HAP-1 (cell line): ENCODE data around the gene KLF14.
"Not testable (repeated sequence)": the region's sequence is repeated elsewhere in the genome, so short reads cannot be mapped to it uniquely, and the experiment has no call there.

ENCODE experiments used
- DNase-seq, 2 experiments: peaks; one replicate each; pipeline ENCODE4 v3.0.0-alpha.2; 2016 to 2020; ENCODE audit warnings: low spot score in 2 of 2
- H3K27me3 ChIP-seq: fragments of 250-450 bp; sonication (Bioruptor Pico); 2 replicates; pipeline ENCODE4 v1.5.1; 2020; ENCODE audit warnings: low read depth, mild to moderate bottlenecking, moderate library complexity
- H3K36me3 ChIP-seq: fragments of 250-450 bp; sonication (Bioruptor Pico); replicated peaks from 2 replicates; pipeline ENCODE4 v1.5.1; 2020; ENCODE audit warnings: mild to moderate bottlenecking
- H3K4me1 ChIP-seq: fragments of 250-450 bp; sonication (Bioruptor Pico); 2 replicates; pipeline ENCODE4 v1.5.1; 2020; ENCODE audit warnings: mild to moderate bottlenecking
- H3K4me3 ChIP-seq: fragments of 250-450 bp; sonication (Bioruptor Pico); 2 replicates; pipeline ENCODE4 v1.5.1; 2020; ENCODE audit warnings: mild to moderate bottlenecking, moderate library complexity
- H3K9me3 ChIP-seq: fragments of 250-450 bp; sonication (Bioruptor Pico); 2 replicates; pipeline ENCODE4 v1.5.1; 2020; ENCODE audit warnings: mild to moderate bottlenecking, moderate library complexity
- in situ Hi-C: fragments of 300-500 bp; cut with MboI; formaldehyde crosslinking; loops from 3 replicates; pipeline ENCODE4 v1.14.3; 2020; ENCODE audit warnings: low sequenced_read_pairs, inconsistent platforms, mixed read lengths

Gene KLF14

DNA sequence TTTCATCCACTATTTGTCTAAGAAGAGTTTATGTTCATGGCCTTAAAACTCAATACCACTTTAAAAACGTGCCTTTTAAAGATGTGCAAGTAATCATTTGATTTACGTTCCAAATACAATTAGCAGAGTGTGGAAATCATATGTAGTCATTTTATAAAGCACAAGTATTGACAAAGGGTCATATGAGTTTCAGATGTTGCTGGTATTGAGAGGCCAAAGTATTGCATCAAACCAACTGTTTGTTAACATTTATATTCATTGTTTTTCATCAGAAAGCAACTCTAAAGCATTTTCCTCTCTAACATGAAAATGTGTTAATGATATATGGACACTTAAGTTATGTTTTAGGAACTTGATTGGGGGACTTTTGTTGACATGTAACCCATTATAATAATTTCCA is 36.2 kb downstream of the KLF14 start:
- Histone ChIP-seq H3K27me3 (no peaks in the 10 kb centered on the region), H3K4me3 (no peak overlapping the region), H3K9me3 (no peaks in the 10 kb centered on the region; the same call in 1 of the 2 replicates), H3K36me3 (no peaks in the 10 kb centered on the region), H3K4me1 (no peaks in the 10 kb centered on the region)
- no peak for DNase-seq
- in situ Hi-C loops: no loop called here

GRCh38 chr7:130695840-130696239 is 38.2 kb downstream of the KLF14 start:
- no peaks in the 10 kb centered on the region for H3K36me3 ChIP-seq
- no peaks in the 10 kb centered on the region for H3K4me1 ChIP-seq
- H3K4me3 ChIP-seq: no peak overlapping the region
- H3K9me3 ChIP-seq: no peaks in the 10 kb centered on the region; the same call in 1 of the 2 replicates
- in situ Hi-C loops: no loop called here
- H3K27me3 ChIP-seq: no peaks in the 10 kb centered on the region
- DNase-seq: no peak

GRCh38 chr7:130692396-130692795 is 41.6 kb downstream of the KLF14 start:
- in situ Hi-C loops, H3K4me1 ChIP-seq, H3K36me3 ChIP-seq, DNase-seq, H3K4me3 ChIP-seq, H3K9me3 ChIP-seq, H3K27me3 ChIP-seq: not testable (repeated sequence)

- Histone ChIP-seq H3K4me3 (no peak overlapping the region), H3K36me3 (no peaks in the 10 kb centered on the region), H3K9me3 (no peaks in the 10 kb centered on the region; the same call in 1 of the 2 replicates), H3K27me3 (no peaks in the 10 kb centered on the region; the same call in 1 of the 2 replicates), H3K4me1 (no peaks in the 10 kb centered on the region)
- in situ Hi-C loops: no loop called here
- DNase-seq: no peak
Measured at GRCh38 chr7:130689683-130690082, 44.3 kb downstream of the KLF14 start.

- Histone ChIP-seq H3K4me1 (no peaks in the 10 kb centered on the region), H3K36me3 (no peaks in the 10 kb centered on the region), H3K4me3 (no peak overlapping the region), H3K27me3 (peaks cover 7% of the 10 kb centered on the region), H3K9me3 (no peaks in the 10 kb centered on the region)
- DNase-seq: no peak
- in situ Hi-C loops: no loop called here
Measured at GRCh38 chr7:130683026-130683425, 51.0 kb downstream of the KLF14 start.
